Activated naive CD8-positive, alpha-beta T cell treated with anti-CD3 and anti-CD28 coated beads for 36 hours (primary cell): ENCODE results near the gene LDB2. TPM values are rescaled to one million over a fixed set of nuclear protein-coding genes. Genes with fewer than 3 reads are reported as not detected.

Source experiments
- DNase-seq: peaks from one replicate; pipeline ENCODE4 v3.0.0; 2021
- H3K27ac Mint-ChIP-seq: one replicate; pipeline ENCODE4 v1.8.0; 2022; ENCODE audit warnings: mild to moderate bottlenecking, moderate library complexity, mixed read lengths
- H3K27me3 Mint-ChIP-seq: one replicate; pipeline ENCODE4 v1.8.0; 2022; ENCODE audit warnings: mild to moderate bottlenecking, mixed read lengths
- H3K36me3 Mint-ChIP-seq: one replicate; pipeline ENCODE4 v1.8.0; 2021; ENCODE audit warnings: mild to moderate bottlenecking, mixed read lengths
- H3K4me1 Mint-ChIP-seq: one replicate; pipeline ENCODE4 v1.8.0; 2021; ENCODE audit warnings: mixed read lengths
- H3K4me3 Mint-ChIP-seq: one replicate; pipeline ENCODE4 v1.8.0; 2022; ENCODE audit warnings: mild to moderate bottlenecking, moderate library complexity, mixed read lengths
- H3K9me3 Mint-ChIP-seq: one replicate; pipeline ENCODE4 v1.8.0; 2022; ENCODE audit warnings: mixed read lengths
- total RNA-seq, 2 experiments: library from RNA; stranded (reverse); gene quantifications; one replicate each; pipeline ENCODE4 v1.2.3, GENCODE V29; 2021

LDB2 gene
- total RNA-seq, 2 experiments from 2014 or later: not detected

DNA sequence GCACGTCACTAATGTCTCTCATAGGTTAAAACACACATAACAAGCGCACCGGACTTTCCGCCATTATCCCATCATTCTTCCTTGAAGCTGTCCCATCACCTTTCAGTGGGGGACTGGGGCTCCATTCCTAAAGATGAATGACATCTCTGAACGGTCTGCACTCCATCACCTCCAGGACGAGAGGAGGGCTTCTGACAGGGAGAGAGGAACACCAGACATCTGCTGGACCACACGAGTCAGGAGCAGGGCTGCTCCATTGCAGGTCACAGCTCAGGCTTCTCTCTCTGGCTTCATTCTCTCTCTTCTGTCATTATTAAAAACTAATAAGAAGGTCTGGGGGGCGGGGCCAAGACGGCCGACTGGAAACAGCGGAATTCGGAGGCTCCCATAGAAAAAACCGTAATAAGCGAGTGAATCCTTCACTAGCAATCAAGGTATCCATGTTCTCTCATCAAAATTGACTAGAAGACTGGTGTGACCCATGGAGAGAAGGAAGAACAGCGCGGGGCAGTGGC is 289.8 kb downstream of the LDB2 start:
- Mint-ChIP-seq H3K27me3 (no peaks in the 10 kb centered on the region), H3K4me1 (no peaks in the 10 kb centered on the region), H3K4me3 (no peak overlapping the region), H3K36me3 (no peaks in the 10 kb centered on the region), H3K9me3 (no peaks in the 10 kb centered on the region), H3K27ac (no peak overlapping the region)
- no peak for DNase-seq

DNA sequence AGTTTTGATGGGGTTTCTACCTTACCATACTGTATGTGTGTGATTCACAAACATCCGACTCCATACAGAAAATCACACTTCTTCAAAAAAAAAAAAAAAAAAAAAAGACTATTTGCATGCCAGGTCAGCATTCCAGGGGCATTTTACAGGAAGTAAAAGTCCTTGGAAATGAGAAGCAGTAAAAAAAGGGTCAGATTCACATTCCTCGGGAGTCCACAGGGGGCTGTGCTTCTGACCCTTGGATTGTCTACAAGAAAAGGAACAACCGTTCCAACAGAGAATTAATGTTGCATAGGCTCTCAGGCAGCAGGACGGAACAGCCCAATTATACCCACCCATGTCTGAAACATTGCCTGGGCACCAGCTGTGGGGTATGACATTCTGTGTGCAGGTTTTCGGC is 290.3 kb downstream of the LDB2 start:
- Mint-ChIP-seq H3K27ac (no peak overlapping the region), H3K4me3 (no peak overlapping the region), H3K36me3 (no peaks in the 10 kb centered on the region), H3K9me3 (no peaks in the 10 kb centered on the region), H3K4me1 (no peaks in the 10 kb centered on the region), H3K27me3 (no peaks in the 10 kb centered on the region)
- no peak for DNase-seq

- no peaks in the 10 kb centered on the region for H3K4me1 Mint-ChIP-seq
- no peak overlapping the region for H3K4me3 Mint-ChIP-seq
- no peaks in the 10 kb centered on the region for H3K9me3 Mint-ChIP-seq
- no peaks in the 10 kb centered on the region for H3K27me3 Mint-ChIP-seq
- no peak overlapping the region for H3K27ac Mint-ChIP-seq
- no peaks in the 10 kb centered on the region for H3K36me3 Mint-ChIP-seq
- no peak for DNase-seq
These were observed 291.0 kb downstream of the LDB2 start for GRCh38 chr4:16607241-16608066.

- H3K4me3 Mint-ChIP-seq: no peak overlapping the region
- no peaks in the 10 kb centered on the region for H3K4me1 Mint-ChIP-seq
- H3K27ac Mint-ChIP-seq: no peak overlapping the region
- no peaks in the 10 kb centered on the region for H3K9me3 Mint-ChIP-seq
- no peaks in the 10 kb centered on the region for H3K36me3 Mint-ChIP-seq
- H3K27me3 Mint-ChIP-seq: no peaks in the 10 kb centered on the region
- no peak for DNase-seq
These were observed 291.8 kb downstream of the LDB2 start for GRCh38 chr4:16606691-16607090.

- H3K4me1 Mint-ChIP-seq: no peaks in the 10 kb centered on the region
- no peaks in the 10 kb centered on the region for H3K9me3 Mint-ChIP-seq
These were observed 295.3 kb downstream of the LDB2 start for GRCh38 chr4:16603178-16603577.

DNA sequence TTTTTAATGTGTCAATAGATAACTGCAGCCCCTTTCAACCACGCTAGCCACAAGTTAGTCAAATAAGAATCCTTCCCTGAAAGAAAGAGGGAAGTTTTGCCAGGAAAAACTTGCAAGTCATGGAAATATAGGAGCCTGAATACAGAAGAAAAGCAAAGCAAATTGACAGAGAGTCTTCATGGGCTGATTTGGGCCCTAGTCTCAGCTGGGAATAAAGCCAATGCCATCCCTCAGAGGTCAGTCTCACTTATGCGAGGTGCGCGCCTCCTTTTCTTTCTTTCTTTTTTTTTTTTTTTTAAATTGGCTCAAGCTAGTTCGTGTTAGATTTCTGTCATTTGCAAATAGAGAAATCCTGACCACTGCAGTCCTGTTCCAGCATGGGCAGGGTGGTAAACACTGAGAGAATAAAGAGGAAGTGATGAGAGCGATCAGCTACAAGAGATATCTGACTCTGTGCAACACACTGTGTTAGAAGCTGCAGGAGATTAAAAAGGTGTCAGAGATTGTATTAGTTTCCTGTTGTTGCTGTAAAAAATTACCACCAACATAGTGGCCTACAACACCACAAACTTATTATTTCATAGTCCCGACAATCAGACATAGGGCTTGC is 299.7 kb downstream of the LDB2 start:
- H3K27ac Mint-ChIP-seq: no peak overlapping the region

More at GRCh38 chr4:16603178-16603577, 295.3 kb downstream of the LDB2 start:
- DNase-seq: no peak
- H3K36me3 Mint-ChIP-seq: no peaks in the 10 kb centered on the region
- H3K4me3 Mint-ChIP-seq: no peak overlapping the region
- no peak overlapping the region for H3K27ac Mint-ChIP-seq
- no peaks in the 10 kb centered on the region for H3K27me3 Mint-ChIP-seq

DNA sequence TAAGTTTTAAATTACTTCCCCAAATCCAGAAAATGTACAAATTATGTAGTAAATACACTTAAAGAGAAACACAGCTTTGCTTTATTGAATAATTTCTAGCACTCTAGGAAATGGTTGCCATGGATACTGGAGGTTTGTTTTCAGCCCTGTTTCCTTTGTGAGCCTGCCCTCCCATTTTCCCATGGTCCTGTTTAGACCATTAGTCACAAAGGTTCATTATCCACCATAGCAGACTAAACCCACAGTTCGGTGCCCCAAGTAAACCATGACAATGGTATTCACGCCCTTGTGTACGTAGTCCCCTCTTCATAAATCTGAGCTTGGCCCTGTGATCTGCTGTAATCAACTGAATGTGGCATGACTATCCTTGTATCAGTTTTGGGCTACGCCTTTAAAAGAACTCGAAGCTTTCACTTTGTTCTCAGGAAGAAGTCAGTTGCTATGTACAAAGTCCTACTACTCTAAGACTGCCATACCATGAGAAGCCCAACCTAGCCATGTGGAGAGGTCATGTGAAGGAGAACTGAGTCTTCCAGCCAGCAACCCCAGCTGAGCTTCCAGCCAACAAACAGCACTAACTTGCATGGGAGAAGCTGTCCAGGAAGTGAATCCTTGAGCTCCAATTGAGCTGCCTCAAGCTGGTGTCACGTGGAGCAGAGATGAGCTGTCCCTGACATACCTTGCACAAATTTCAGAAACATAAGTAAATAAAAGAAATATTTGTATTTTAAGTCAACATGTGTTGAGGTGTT is 300.4 kb downstream of the LDB2 start:
- Mint-ChIP-seq H3K36me3 (no peaks in the 10 kb centered on the region), H3K4me3 (no peak overlapping the region)

More for the DNA sequence above, 299.7 kb downstream of the LDB2 start:
- no peaks in the 10 kb centered on the region for H3K4me1 Mint-ChIP-seq
- no peaks in the 10 kb centered on the region for H3K27me3 Mint-ChIP-seq
- H3K4me3 Mint-ChIP-seq: no peak overlapping the region
- no peak for DNase-seq
- no peaks in the 10 kb centered on the region for H3K9me3 Mint-ChIP-seq
- H3K36me3 Mint-ChIP-seq: no peaks in the 10 kb centered on the region

DNA sequence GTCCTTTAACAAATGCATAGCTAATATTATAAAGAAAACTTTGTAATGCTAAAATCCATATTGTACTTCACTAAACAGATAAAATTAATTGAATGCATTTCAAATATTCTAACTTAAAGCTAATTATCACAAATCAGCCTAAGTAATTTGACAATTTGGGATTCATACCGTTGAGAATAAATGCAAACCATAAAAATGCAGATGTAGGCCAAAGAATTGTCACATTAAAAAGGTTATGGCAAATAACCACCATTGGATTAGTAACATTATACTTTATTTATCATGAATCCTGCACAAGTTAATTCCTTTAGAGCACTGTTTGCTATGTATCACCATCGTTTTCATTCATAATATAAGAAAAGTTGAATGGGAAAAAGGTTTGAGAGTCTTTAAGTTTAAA is 301.0 kb downstream of the LDB2 start:
- H3K36me3 Mint-ChIP-seq: no peaks in the 10 kb centered on the region
- H3K27ac Mint-ChIP-seq: no peak overlapping the region
- H3K4me1 Mint-ChIP-seq: no peaks in the 10 kb centered on the region
- H3K9me3 Mint-ChIP-seq: no peaks in the 10 kb centered on the region
- H3K4me3 Mint-ChIP-seq: no peak overlapping the region
- no peak for DNase-seq
- no peaks in the 10 kb centered on the region for H3K27me3 Mint-ChIP-seq

More for the DNA sequence above, 300.4 kb downstream of the LDB2 start:
- H3K4me1 Mint-ChIP-seq: no peaks in the 10 kb centered on the region
- DNase-seq: no peak
- H3K9me3 Mint-ChIP-seq: no peaks in the 10 kb centered on the region
- H3K27me3 Mint-ChIP-seq: no peaks in the 10 kb centered on the region
- no peak overlapping the region for H3K27ac Mint-ChIP-seq

DNA sequence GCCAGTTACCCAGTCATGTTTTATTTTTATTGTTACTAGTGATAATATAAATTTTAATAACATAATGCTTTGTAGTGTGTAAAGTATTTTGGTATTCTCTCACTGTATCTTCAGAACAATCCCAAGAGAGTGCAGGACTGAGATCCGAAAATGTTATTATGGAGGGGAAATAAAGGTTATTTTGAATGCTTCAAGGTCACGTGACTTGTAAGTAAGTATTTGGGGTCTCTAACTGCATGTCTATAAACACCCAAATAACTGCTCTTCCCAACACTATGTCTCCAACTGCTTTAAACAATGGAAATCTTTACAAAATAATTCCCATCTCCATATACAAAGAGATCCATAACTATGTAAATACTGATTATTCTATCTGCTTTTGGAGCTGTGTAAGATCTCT is 302.2 kb downstream of the LDB2 start:
- no peaks in the 10 kb centered on the region for H3K27me3 Mint-ChIP-seq
- no peaks in the 10 kb centered on the region for H3K4me1 Mint-ChIP-seq
- no peaks in the 10 kb centered on the region for H3K36me3 Mint-ChIP-seq
- H3K4me3 Mint-ChIP-seq: no peak overlapping the region
- no peak for DNase-seq
- no peak overlapping the region for H3K27ac Mint-ChIP-seq
- H3K9me3 Mint-ChIP-seq: no peaks in the 10 kb centered on the region

- no peaks in the 10 kb centered on the region for H3K4me1 Mint-ChIP-seq
- no peak overlapping the region for H3K4me3 Mint-ChIP-seq
- H3K36me3 Mint-ChIP-seq: no peaks in the 10 kb centered on the region
- DNase-seq: no peak
- no peak overlapping the region for H3K27ac Mint-ChIP-seq
- H3K27me3 Mint-ChIP-seq: no peaks in the 10 kb centered on the region
- no peaks in the 10 kb centered on the region for H3K9me3 Mint-ChIP-seq
These were observed 304.3 kb downstream of the LDB2 start for GRCh38 chr4:16594128-16594527.

GRCh38 chr4:16593386-16593785 is 305.1 kb downstream of the LDB2 start:
- Mint-ChIP-seq H3K36me3 (no peaks in the 10 kb centered on the region), H3K27ac (no peak overlapping the region), H3K4me1 (no peaks in the 10 kb centered on the region), H3K27me3 (no peaks in the 10 kb centered on the region), H3K9me3 (no peaks in the 10 kb centered on the region), H3K4me3 (no peak overlapping the region)
- no peak for DNase-seq

- Mint-ChIP-seq H3K4me1 (no peaks in the 10 kb centered on the region), H3K36me3 (no peaks in the 10 kb centered on the region), H3K9me3 (no peaks in the 10 kb centered on the region), H3K27me3 (no peaks in the 10 kb centered on the region), H3K4me3 (no peak overlapping the region), H3K27ac (no peak overlapping the region)
- DNase-seq: no peak
These were observed 307.1 kb downstream of the LDB2 start for GRCh38 chr4:16591272-16591826.

GRCh38 chr4:16590797-16591196 is 307.6 kb downstream of the LDB2 start:
- Mint-ChIP-seq H3K4me1 (no peaks in the 10 kb centered on the region), H3K4me3 (no peak overlapping the region), H3K27ac (no peak overlapping the region), H3K36me3 (no peaks in the 10 kb centered on the region), H3K9me3 (no peaks in the 10 kb centered on the region), H3K27me3 (no peaks in the 10 kb centered on the region)
- DNase-seq: no peak

GRCh38 chr4:16588651-16589050 is 309.8 kb downstream of the LDB2 start:
- H3K27ac Mint-ChIP-seq: no peak overlapping the region
- H3K36me3 Mint-ChIP-seq: no peaks in the 10 kb centered on the region
- H3K4me3 Mint-ChIP-seq: no peak overlapping the region
- H3K4me1 Mint-ChIP-seq: no peaks in the 10 kb centered on the region
- DNase-seq: no peak
- H3K27me3 Mint-ChIP-seq: no peaks in the 10 kb centered on the region
- no peaks in the 10 kb centered on the region for H3K9me3 Mint-ChIP-seq

DNA sequence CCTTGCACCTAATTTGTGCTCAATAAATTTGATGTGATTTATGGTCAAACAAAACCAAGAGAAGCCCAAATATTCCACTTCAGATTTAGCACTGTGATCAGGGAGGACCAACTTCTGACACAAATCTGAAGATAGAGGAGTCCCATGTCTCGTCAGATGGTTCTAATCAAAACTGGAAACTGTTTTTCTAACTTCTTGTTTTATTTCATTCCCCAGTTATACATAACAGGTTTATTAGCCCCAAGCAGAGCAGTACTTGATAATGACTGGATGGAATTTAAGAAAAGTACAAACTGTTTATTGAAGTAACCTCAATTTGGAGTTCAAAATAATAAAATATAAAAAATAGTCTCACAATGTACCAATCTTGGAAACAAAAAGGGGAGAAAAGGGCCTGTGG is 310.3 kb downstream of the LDB2 start:
- Mint-ChIP-seq H3K27me3 (no peaks in the 10 kb centered on the region), H3K9me3 (no peaks in the 10 kb centered on the region)

More for the DNA sequence above, 310.3 kb downstream of the LDB2 start:
- no peak overlapping the region for H3K27ac Mint-ChIP-seq
- H3K36me3 Mint-ChIP-seq: no peaks in the 10 kb centered on the region
- no peak overlapping the region for H3K4me3 Mint-ChIP-seq
- no peaks in the 10 kb centered on the region for H3K4me1 Mint-ChIP-seq
- DNase-seq: no peak
